ENCODE results near the gene SCARB1. TPM values are rescaled to one million over a fixed set of nuclear protein-coding genes. Genes with fewer than 3 reads are reported as not detected.

SCARB1 gene
- polyA plus RNA-seq, 1 experiment: 10.3 TPM

- TF ChIP-seq, protein P1, sequence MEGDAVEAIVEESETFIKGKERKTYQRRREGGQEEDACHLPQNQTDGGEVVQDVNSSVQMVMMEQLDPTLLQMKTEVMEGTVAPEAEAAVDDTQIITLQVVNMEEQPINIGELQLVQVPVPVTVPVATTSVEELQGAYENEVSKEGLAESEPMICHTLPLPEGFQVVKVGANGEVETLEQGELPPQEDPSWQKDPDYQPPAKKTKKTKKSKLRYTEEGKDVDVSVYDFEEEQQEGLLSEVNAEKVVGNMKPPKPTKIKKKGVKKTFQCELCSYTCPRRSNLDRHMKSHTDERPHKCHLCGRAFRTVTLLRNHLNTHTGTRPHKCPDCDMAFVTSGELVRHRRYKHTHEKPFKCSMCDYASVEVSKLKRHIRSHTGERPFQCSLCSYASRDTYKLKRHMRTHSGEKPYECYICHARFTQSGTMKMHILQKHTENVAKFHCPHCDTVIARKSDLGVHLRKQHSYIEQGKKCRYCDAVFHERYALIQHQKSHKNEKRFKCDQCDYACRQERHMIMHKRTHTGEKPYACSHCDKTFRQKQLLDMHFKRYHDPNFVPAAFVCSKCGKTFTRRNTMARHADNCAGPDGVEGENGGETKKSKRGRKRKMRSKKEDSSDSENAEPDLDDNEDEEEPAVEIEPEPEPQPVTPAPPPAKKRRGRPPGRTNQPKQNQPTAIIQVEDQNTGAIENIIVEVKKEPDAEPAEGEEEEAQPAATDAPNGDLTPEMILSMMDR (IDR thresholded peaks at IDR 0.05; ENCODE audit: low read depth, low read length): no peak
- Histone ChIP-seq H3K27ac (ENCODE audit: low read depth, low read length) (no peak overlapping the region), H3K27me3 (ENCODE audit: control insufficient read depth, insufficient read depth, low read length) (no peaks in the 10 kb centered on the region), H3K9me3 (ENCODE audit: control insufficient read depth, insufficient read depth, low read length) (no peaks in the 10 kb centered on the region; the same call in 1 of the 2 replicates), H3K4me3 (ENCODE audit: low read depth, low read length) (no peak overlapping the region)
- ChIA-PET POLR2A (no interaction called here), CTCF (interaction anchor here (1.2 kb wide), 1 partner anchor 65 kb away, joined by 4 read pairs; no protein-coding TSS in a partner anchor)
- DNase-seq (ENCODE audit: low read depth, low spot score): no peak
These were observed 22.1 kb downstream of the SCARB1 start for GRCh38 chr12:124841558-124841945.

DNA sequence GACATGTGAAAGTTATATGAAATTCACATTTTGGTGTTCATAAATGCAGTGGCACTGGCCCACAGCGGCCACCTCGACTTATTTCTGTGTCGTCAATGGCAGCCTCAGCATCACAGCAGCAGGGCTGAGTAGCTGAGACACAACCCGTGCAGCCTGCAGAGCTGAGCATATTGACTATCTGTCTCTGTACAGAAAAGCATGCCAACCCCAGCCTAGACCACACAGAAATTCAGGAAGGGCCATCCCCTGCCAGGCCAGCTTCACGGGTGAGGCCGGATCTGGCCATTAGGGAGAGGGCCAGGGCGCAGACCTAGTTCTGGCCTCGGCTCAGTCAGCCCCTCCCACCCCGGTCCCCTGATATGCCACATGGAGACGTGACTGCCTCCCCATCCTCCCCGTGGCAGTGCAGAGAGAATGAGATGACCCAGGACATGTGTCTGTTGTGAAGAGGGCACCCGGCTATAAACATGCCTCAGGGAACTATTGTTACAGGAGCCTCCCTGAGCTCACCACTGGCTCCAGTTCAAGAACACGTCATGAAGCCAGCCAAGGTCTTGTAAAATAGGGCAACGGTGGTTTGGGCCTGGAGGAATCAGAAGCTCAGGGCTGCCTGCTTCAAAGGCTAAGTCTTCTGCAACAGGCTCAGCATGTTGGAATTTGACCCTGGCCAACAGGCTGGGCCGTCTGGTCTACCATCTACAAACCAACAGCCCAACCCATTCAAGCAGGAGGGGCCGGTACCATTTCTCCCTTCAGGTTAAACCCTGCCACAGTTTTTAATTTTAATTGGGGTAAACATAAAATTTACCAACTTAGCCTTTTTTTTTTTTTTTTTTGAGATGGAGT, 25.5 kb downstream of the SCARB1 start:
- TF ChIP-seq, protein P1 (IDR thresholded peaks at IDR 0.05; ENCODE audit: low read depth, low read length): no peak
- DNase-seq (ENCODE audit: low read depth, low spot score): peak; percentile 83
- no peaks in the 10 kb centered on the region for H3K27me3 ChIP-seq (ENCODE audit: control insufficient read depth, insufficient read depth, low read length)
- H3K4me3 ChIP-seq (ENCODE audit: low read depth, low read length): no peak overlapping the region
- CTCF ChIA-PET: no interaction called here
- H3K27ac ChIP-seq (ENCODE audit: low read depth, low read length): peak overlapping the region; percentile 57
- POLR2A ChIA-PET: interaction anchor here (0.5 to 1.3 kb wide), 2 partner anchors 63 to 76 kb away, joined by 5 to 6 read pairs; partner anchors contain the start of gene UBC
- H3K9me3 ChIP-seq (ENCODE audit: control insufficient read depth, insufficient read depth, low read length): no peaks in the 10 kb centered on the region; the same call in 1 of the 2 replicates

GRCh38 chr12:124837249-124837897, 26.3 kb downstream of the SCARB1 start:
- POLR2A ChIA-PET: interaction anchor here (0.6 to 1.3 kb wide), 3 partner anchors 44 to 77 kb away, joined by 4 to 8 read pairs (median 5); partner anchors contain the start of gene UBC
- no peak overlapping the region for H3K4me3 ChIP-seq (ENCODE audit: low read depth, low read length)
- CTCF ChIA-PET: interaction anchor here (0.6 kb wide), 1 partner anchor 61 kb away, joined by 19 read pairs; no protein-coding TSS in a partner anchor
- no peaks in the 10 kb centered on the region; the same call in 1 of the 2 replicates for H3K9me3 ChIP-seq (ENCODE audit: control insufficient read depth, insufficient read depth, low read length)
- no peak overlapping the region for H3K27ac ChIP-seq (ENCODE audit: low read depth, low read length)
- TF ChIP-seq, protein P1 (IDR thresholded peaks at IDR 0.05; ENCODE audit: low read depth, low read length): no peak
- no peak for DNase-seq (ENCODE audit: low read depth, low spot score)
- no peaks in the 10 kb centered on the region for H3K27me3 ChIP-seq (ENCODE audit: control insufficient read depth, insufficient read depth, low read length)

GRCh38 chr12:124836759-124837158, 26.9 kb downstream of the SCARB1 start:
- H3K27me3 ChIP-seq (ENCODE audit: control insufficient read depth, insufficient read depth, low read length): no peaks in the 10 kb centered on the region
- TF ChIP-seq, protein P1 (IDR thresholded peaks at IDR 0.05; ENCODE audit: low read depth, low read length): no peak
- CTCF ChIA-PET: interaction anchor here (0.6 kb wide), 1 partner anchor 61 kb away, joined by 19 read pairs; no protein-coding TSS in a partner anchor
- POLR2A ChIA-PET: interaction anchor here (0.6 kb wide), 2 partner anchors 44 to 70 kb away, joined by 4 to 8 read pairs; no protein-coding TSS in a partner anchor
- H3K27ac ChIP-seq (ENCODE audit: low read depth, low read length): no peak overlapping the region
- H3K4me3 ChIP-seq (ENCODE audit: low read depth, low read length): no peak overlapping the region
- H3K9me3 ChIP-seq (ENCODE audit: control insufficient read depth, insufficient read depth, low read length): no peaks in the 10 kb centered on the region; the same call in 1 of the 2 replicates
- no peak for DNase-seq (ENCODE audit: low read depth, low spot score)

Data from AG04450 (cell line).